Liver (tissue), 9 donors: ENCODE results near the gene SERPINA4. TPM values are rescaled to one million over a fixed set of nuclear protein-coding genes. Genes with fewer than 3 reads are reported as not detected.
"Not testable (repeated sequence)": the region's sequence is repeated elsewhere in the genome, so short reads cannot be mapped to it uniquely, and the experiment has no call there.

Source experiments
- DNase-seq: peaks from one replicate; pipeline ENCODE4 v3.0.0-alpha.2; 2017; ENCODE audit warnings: low spot score
- H3K27ac ChIP-seq, 2 donors: one replicate each; pipeline ENCODE4 v1.7.0; 2013; ENCODE audit warnings: inconsistent platforms in 2 of 2, low read length in 2 of 2, control low read depth in 1 of 2, low read depth in 1 of 2, mild to moderate bottlenecking in 1 of 2
- H3K27me3 ChIP-seq, 4 donors: one replicate each; pipeline versions ENCODE4 v1.6.1 to v1.7.0; 2013; ENCODE audit warnings: low read length in 3 of 4, inconsistent platforms in 1 of 4, mild to moderate bottlenecking in 1 of 4, moderate library complexity in 1 of 4; ENCODE audit not compliant: control insufficient read depth in 4 of 4, insufficient read depth in 4 of 4
- H3K36me3 ChIP-seq, 4 donors: one replicate each; pipeline versions ENCODE4 v1.6.1 to v1.7.0; 2013; ENCODE audit warnings: low read length in 3 of 4, mild to moderate bottlenecking in 3 of 4, low read depth in 1 of 4, moderate library complexity in 1 of 4; ENCODE audit not compliant: control insufficient read depth in 4 of 4, insufficient read depth in 3 of 4
- H3K4me1 ChIP-seq, 4 donors: one replicate each; pipeline versions ENCODE4 v1.6.1 to v1.7.0; 2013; ENCODE audit warnings: low read length in 3 of 4, mild to moderate bottlenecking in 3 of 4, moderate library complexity in 1 of 4; ENCODE audit not compliant: control insufficient read depth in 4 of 4, insufficient read depth in 4 of 4
- H3K4me3 ChIP-seq, 3 donors: one replicate each; pipeline versions ENCODE4 v1.6.1 to v1.7.0; 2013; ENCODE audit warnings: low read length in 3 of 3, control low read depth in 1 of 3, low read depth in 1 of 3, mild to moderate bottlenecking in 1 of 3
- H3K9ac ChIP-seq, 2 donors: one replicate each; pipeline ENCODE4 v1.7.0; 2013; ENCODE audit warnings: low read length in 2 of 2, mild to moderate bottlenecking in 2 of 2, moderate library complexity in 2 of 2, control low read depth in 1 of 2, low read depth in 1 of 2
- H3K9me3 ChIP-seq, 4 donors: one replicate each; pipeline versions ENCODE4 v1.6.1 to v1.7.0; 2013; ENCODE audit warnings: low read length in 3 of 4; ENCODE audit not compliant: control insufficient read depth in 4 of 4
- ATF3 ChIP-seq: IDR thresholded peaks from 2 replicates; pipeline ENCODE4 v1.6.1; 2016; ENCODE audit warnings: antibody characterized with exemption
- CTCF ChIP-seq: fragments of 150-350 bp; IDR thresholded peaks from 2 replicates; pipeline ENCODE4 v1.5.1; 2017; ENCODE audit warnings: improper control_type of control experiment, low read depth, low read length; ENCODE audit not compliant: missing input control
- EGR1 ChIP-seq, 2 donors: IDR thresholded peaks; 2 replicates each; pipeline ENCODE4 v1.6.1; 2016 to 2018; ENCODE audit warnings: antibody characterized with exemption in 2 of 2, low read depth in 2 of 2
- FOXA1 ChIP-seq: IDR thresholded peaks from 2 replicates; pipeline ENCODE4 v1.6.1; 2016; ENCODE audit warnings: antibody characterized with exemption
- FOXA2 ChIP-seq: IDR thresholded peaks from 2 replicates; pipeline ENCODE4 v1.6.1; 2016; ENCODE audit warnings: antibody characterized with exemption
- GABPA ChIP-seq, 2 donors: IDR thresholded peaks in 1 of 2; conservative IDR thresholded peaks in 1 of 2; 2 replicates each; pipeline ENCODE4 v1.6.1; 2016; ENCODE audit warnings: antibody characterized with exemption in 2 of 2, mild to moderate bottlenecking in 1 of 2, moderate library complexity in 1 of 2
- HNF4A ChIP-seq, 2 donors: conservative IDR thresholded peaks; 2 replicates each; pipeline ENCODE4 v1.6.1; 2016; ENCODE audit warnings: antibody characterized with exemption in 2 of 2, mild to moderate bottlenecking in 2 of 2
- HNF4G ChIP-seq: IDR thresholded peaks from 2 replicates; pipeline ENCODE4 v1.6.1; 2016; ENCODE audit warnings: antibody characterized with exemption
- JUND ChIP-seq, 2 donors: IDR thresholded peaks; 2 replicates each; pipeline ENCODE4 v1.6.1; 2016; ENCODE audit warnings: antibody characterized with exemption in 2 of 2
- MAX ChIP-seq: IDR thresholded peaks from 2 replicates; pipeline ENCODE4 v1.6.1; 2016; ENCODE audit warnings: antibody characterized with exemption
- NR2F2 ChIP-seq: IDR thresholded peaks from 2 replicates; pipeline ENCODE4 v1.6.1; 2016; ENCODE audit warnings: antibody characterized with exemption
- RAD21 ChIP-seq, 2 donors: IDR thresholded peaks; 2 replicates each; pipeline ENCODE4 v1.6.1; 2016; ENCODE audit warnings: antibody characterized with exemption in 2 of 2, mild to moderate bottlenecking in 2 of 2
- REST ChIP-seq: IDR thresholded peaks from 2 replicates; pipeline ENCODE4 v1.6.1; 2016; ENCODE audit warnings: antibody characterized with exemption, mild to moderate bottlenecking
- RXRA ChIP-seq, 2 donors: IDR thresholded peaks; 2 replicates each; pipeline ENCODE4 v1.6.1; 2017 to 2018; ENCODE audit warnings: antibody characterized with exemption in 2 of 2, mild to moderate bottlenecking in 1 of 2
- SP1 ChIP-seq: IDR thresholded peaks from 2 replicates; pipeline ENCODE4 v1.6.1; 2018; ENCODE audit warnings: antibody characterized with exemption, mild to moderate bottlenecking
- TAF1 ChIP-seq: conservative IDR thresholded peaks from 2 replicates; pipeline ENCODE4 v1.6.1; 2016; ENCODE audit warnings: antibody characterized with exemption, mild to moderate bottlenecking
- YY1 ChIP-seq: IDR thresholded peaks from 2 replicates; pipeline ENCODE4 v1.6.1; 2016; ENCODE audit warnings: antibody characterized with exemption, mild to moderate bottlenecking
- ZBTB33 ChIP-seq: IDR thresholded peaks from 2 replicates; pipeline ENCODE4 v1.6.1; 2016; ENCODE audit warnings: antibody characterized with exemption
- WGBS: extraction: QIAGEN DNeasy Blood & Tissue Kit; methylation state at CpG from one replicate; pipeline ENCODE4 v1.1.7; 2013; 5-methylcytosine and 5-hydroxymethylcytosine counted together
- polyA plus RNA-seq, 2 donors: library from polyadenylated mRNA; stranded (reverse) in 1 of 2; unstranded in 1 of 2; fragments of 200-250 nt in 1 of 2; fragments of >200 nt in 1 of 2; fragmentation: Nextera tagmentation in 1 of 2; extraction: Ambion mirVana in 1 of 2; gene quantifications; one replicate each; pipeline versions ENCODE4 v1.2.1 to v1.2.3, GENCODE V29; 2013 to 2015
- total RNA-seq, 2 donors: library from RNA; depleted of rRNA; stranded (reverse); fragments of >200 nt; gene quantifications; one replicate each; pipeline ENCODE4 v1.2.3, GENCODE V29; 2014
- donor health status: healthy.
- donor health status: healthy.
- donor health status: healthy.
- donor health status: healthy.
- donor health status: healthy.

Gene SERPINA4
- total and polyA plus RNA-seq, 4 donors: 50.5 to 150 (median 74.0) TPM

- Histone ChIP-seq H3K27me3 (no peaks in the 10 kb centered on the region), H3K36me3 (no peaks in the 10 kb centered on the region), H3K27ac (no peak overlapping the region), H3K4me3 (no peak overlapping the region), H3K9ac (no peak overlapping the region), H3K4me1 (peaks cover 28 to 59% (median 51%) of the 10 kb centered on the region in 4 donors), H3K9me3 (no peaks in the 10 kb centered on the region)
- no peak for DNase-seq
- 54% methylated on average over 5 of the region's 5 CpGs for WGBS
- TF ChIP-seq FOXA1: no peak
- TF ChIP-seq HNF4A (conservative IDR thresholded peaks at IDR 0.05): peak in 1 of 2 donors; percentile 34
- TF ChIP-seq RXRA (IDR thresholded peaks at IDR 0.05): peak in 1 of 2 donors; percentile 39
- no peak for TF ChIP-seq FOXA2
- no peak for TF ChIP-seq NR2F2
- TF ChIP-seq ZBTB33: no peak
- TF ChIP-seq ATF3: no peak
- peak; percentile 45 for TF ChIP-seq CTCF
- TF ChIP-seq JUND (IDR thresholded peaks at IDR 0.05): no peak
- TF ChIP-seq GABPA (IDR thresholded peaks at IDR 0.05 in 1 of 2, conservative IDR thresholded peaks at IDR 0.05 in 1 of 2): no peak
- no peak for TF ChIP-seq REST
- no peak for TF ChIP-seq MAX
- no peak for TF ChIP-seq TAF1
- TF ChIP-seq RAD21 (IDR thresholded peaks at IDR 0.05): peak in 1 of 2 donors; percentile 86
- TF ChIP-seq SP1: no peak
- no peak for TF ChIP-seq HNF4G
- TF ChIP-seq YY1: no peak
- no peak for TF ChIP-seq EGR1 (IDR thresholded peaks at IDR 0.05; ENCODE audit: low read depth in 2 of 2)
Observed at GRCh38 chr14:94575730-94576585, 14.7 kb downstream of the SERPINA4 start.

GRCh38 chr14:94577472-94577871 lies 16.2 kb downstream of the SERPINA4 start:
- peaks cover 19 to 56% (median 44%) of the 10 kb centered on the region in 4 donors for H3K4me1 ChIP-seq
- H3K4me3 ChIP-seq, DNase-seq, H3K9ac ChIP-seq, H3K36me3 ChIP-seq, H3K27ac ChIP-seq, H3K27me3 ChIP-seq, H3K9me3 ChIP-seq: not testable (repeated sequence)
